NT2/D1 (cell line): ENCODE results near the gene OSBPL7.

Experiments
- DNase-seq: peaks from one replicate; pipeline ENCODE4 v3.0.0-alpha.2; 2011; ENCODE audit warnings: low read depth, low spot score
- H3K27me3 ChIP-seq: 2 replicates; pipeline ENCODE4 v1.6.0; 2011; ENCODE audit warnings: mild to moderate bottlenecking; ENCODE audit not compliant: insufficient read length, insufficient read depth
- H3K36me3 ChIP-seq: 2 replicates; pipeline ENCODE4 v1.6.1; 2011; ENCODE audit warnings: mild to moderate bottlenecking, low read length, mixed read lengths; ENCODE audit not compliant: insufficient read depth, insufficient read length
- H3K4me1 ChIP-seq: 2 replicates; pipeline ENCODE4 v1.5.1; 2011; ENCODE audit not compliant: insufficient read depth, insufficient read length
- H3K4me3 ChIP-seq: 2 replicates; pipeline ENCODE4 v1.5.1; 2011; ENCODE audit warnings: low read depth; ENCODE audit not compliant: insufficient read length
- H3K9ac ChIP-seq: 2 replicates; pipeline ENCODE4 v1.6.0; 2011; ENCODE audit warnings: low read depth; ENCODE audit not compliant: insufficient read length
- H3K9me3 ChIP-seq: 2 replicates; pipeline ENCODE4 v1.5.1; 2011; ENCODE audit warnings: mild to moderate bottlenecking, low read length; ENCODE audit not compliant: insufficient read depth
- SUZ12 ChIP-seq: IDR thresholded peaks from 2 replicates; pipeline ENCODE4 v1.6.1; 2011; ENCODE audit not compliant: insufficient read length, insufficient read depth; ENCODE audit errors: extremely low read depth
- YY1 ChIP-seq: IDR thresholded peaks from 2 replicates; pipeline ENCODE4 v1.6.1; 2011; ENCODE audit not compliant: insufficient read length, insufficient read depth
- ZNF274 ChIP-seq: IDR thresholded peaks from 2 replicates; pipeline ENCODE4 v1.6.1; 2011; ENCODE audit warnings: mild to moderate bottlenecking, low read depth, low read length

Gene OSBPL7

GRCh38 chr17:47864791-47865216 is 43.2 kb upstream of the OSBPL7 start:
- DNase-seq, result no peak
- H3K36me3 ChIP-seq, result no peaks in the 10 kb centered on the region
- H3K4me3 ChIP-seq, result no peak overlapping the region
- TF ChIP-seq SUZ12 (no peak), YY1 (no peak), ZNF274 (no peak)
- peaks cover 3% of the 10 kb centered on the region for H3K27me3 ChIP-seq
- H3K9ac ChIP-seq, result no peak overlapping the region
- H3K4me1 ChIP-seq, result peaks cover 4% of the 10 kb centered on the region
- no peaks in the 10 kb centered on the region; the same call in 1 of the 2 replicates for H3K9me3 ChIP-seq

DNA sequence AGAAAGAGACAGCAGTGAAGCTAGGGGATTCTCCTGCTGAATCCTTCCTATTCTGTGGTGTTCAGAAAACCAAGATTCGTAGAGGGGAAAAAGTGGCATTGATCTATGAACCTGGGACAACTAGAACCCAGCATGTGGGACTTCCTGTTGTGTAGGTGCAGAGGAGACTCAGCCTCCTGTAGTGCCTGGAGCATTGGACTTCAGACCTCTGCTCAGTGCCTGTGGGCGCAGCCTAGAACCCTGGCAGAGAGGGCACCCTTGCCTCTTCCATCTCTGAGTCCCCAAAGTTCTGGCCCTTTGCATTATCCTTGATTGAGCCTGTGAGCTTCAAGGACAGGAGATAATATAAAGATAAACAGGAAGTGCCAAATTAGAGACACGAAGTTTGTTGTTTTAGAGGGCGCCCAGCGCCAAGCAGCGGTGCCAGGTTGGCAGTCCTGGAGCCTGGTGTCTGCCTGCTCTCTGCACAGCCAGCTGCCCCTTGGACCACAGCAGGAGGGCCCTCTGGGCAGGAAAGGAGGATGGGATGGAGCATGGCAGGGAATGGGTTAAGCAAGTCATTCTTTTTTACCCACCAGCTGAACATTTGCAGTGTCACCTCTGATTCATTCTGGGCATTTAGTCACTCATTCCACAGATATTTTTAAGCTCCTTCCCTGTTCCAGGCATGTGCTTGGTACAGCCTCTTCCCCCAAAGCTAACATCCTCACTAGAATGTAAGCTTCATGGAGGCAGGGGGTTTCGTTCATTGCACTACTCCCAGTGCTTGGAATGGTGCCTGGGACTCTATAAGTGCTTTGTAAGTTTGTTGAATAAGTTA is 41.2 kb upstream of the OSBPL7 start:
- H3K9ac ChIP-seq, result no peak overlapping the region
- no peaks in the 10 kb centered on the region for H3K4me1 ChIP-seq
- no peak for TF ChIP-seq SUZ12
- TF ChIP-seq YY1, result no peak
- TF ChIP-seq ZNF274, result no peak
- no peak overlapping the region for H3K4me3 ChIP-seq
- DNase-seq, result no peak
- H3K9me3 ChIP-seq, result no peaks in the 10 kb centered on the region; the same call in 1 of the 2 replicates
- no peaks in the 10 kb centered on the region for H3K36me3 ChIP-seq
- peaks cover 6% of the 10 kb centered on the region for H3K27me3 ChIP-seq

DNA sequence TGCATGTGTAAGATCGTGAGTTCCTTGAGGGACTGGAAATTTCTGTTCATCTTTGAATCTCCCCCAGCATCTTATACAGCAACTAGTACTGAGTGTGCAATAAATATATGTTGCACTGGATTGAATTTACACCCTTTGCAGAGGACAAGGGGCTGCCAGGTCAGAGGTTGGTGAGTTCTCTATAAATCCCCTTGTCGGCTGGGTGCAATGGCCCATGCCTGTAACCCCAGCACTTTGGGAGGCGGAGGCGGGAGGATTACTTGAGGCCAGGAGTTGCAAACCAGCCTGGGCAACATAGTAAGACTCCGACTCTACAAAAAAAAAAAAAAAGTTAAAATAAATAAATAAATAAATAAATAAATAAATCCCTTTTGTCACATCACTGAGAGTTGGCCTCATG is 38.8 kb upstream of the OSBPL7 start:
- DNase-seq, result no peak
- no peaks in the 10 kb centered on the region for H3K4me1 ChIP-seq
- H3K27me3 ChIP-seq, result peaks cover 7% of the 10 kb centered on the region
- TF ChIP-seq SUZ12, result no peak
- no peak for TF ChIP-seq ZNF274
- no peak for TF ChIP-seq YY1
- H3K9ac ChIP-seq, result no peak overlapping the region
- H3K9me3 ChIP-seq, result no peaks in the 10 kb centered on the region; the same call in 1 of the 2 replicates
- H3K36me3 ChIP-seq, result no peaks in the 10 kb centered on the region
- no peak overlapping the region for H3K4me3 ChIP-seq

- no peak for DNase-seq
- no peak overlapping the region for H3K9ac ChIP-seq
- H3K27me3 ChIP-seq, result peaks cover 29% of the 10 kb centered on the region
- H3K4me1 ChIP-seq, result no peaks in the 10 kb centered on the region
- no peaks in the 10 kb centered on the region for H3K36me3 ChIP-seq
- no peak overlapping the region for H3K4me3 ChIP-seq
- no peak for TF ChIP-seq YY1
- H3K9me3 ChIP-seq, result no peaks in the 10 kb centered on the region
Measured at GRCh38 chr17:47857551-47858455, 36.2 kb upstream of the OSBPL7 start.

DNA sequence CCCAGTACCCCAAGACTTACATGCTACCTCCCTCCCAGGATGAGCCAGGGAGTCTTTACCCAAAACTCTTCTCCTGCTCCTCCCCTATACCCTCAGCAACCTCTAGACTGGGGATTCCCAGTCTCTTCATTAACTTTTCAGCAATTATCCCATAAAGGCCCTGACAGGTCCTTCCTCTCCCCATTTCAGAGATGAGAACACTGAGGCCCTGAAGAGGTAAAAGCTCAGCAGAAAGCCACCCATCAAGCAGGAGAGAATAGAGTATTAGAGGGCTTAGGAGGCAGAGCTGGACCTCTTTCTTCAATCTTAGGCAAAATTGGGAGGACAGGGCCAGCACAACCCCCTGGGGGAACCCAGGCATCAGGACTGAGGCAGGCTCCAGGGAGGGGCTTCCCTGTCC is 35.2 kb upstream of the OSBPL7 start:
- Histone ChIP-seq H3K27me3 (peaks cover 39% of the 10 kb centered on the region), H3K36me3 (no peaks in the 10 kb centered on the region), H3K9ac (no peak overlapping the region), H3K4me1 (no peaks in the 10 kb centered on the region), H3K9me3 (no peaks in the 10 kb centered on the region), H3K4me3 (no peak overlapping the region)
- DNase-seq, result no peak
- no peak for TF ChIP-seq SUZ12
- no peak for TF ChIP-seq ZNF274
- TF ChIP-seq YY1, result no peak

DNA sequence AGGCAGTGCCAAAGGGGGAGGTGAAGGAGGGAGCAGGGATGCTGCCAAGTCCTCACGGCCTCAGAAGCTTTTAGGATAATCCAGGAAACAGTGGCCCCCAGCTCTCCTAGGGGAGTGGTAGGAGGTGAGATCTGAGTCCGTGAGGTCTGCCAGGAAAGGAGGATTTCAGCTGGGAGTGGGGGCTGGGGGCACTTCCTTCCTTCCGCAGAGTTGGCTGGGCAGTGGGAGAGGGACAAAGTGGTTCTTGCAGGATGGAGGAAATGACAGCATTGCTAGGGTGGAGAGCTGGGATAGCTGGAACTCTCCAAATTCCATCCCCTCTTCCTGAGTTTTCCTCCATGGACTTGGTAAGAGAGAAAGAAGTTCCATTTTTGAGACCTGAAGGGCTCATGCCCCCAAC is 34.1 kb upstream of the OSBPL7 start:
- Histone ChIP-seq H3K27me3 (peaks cover 44% of the 10 kb centered on the region), H3K4me3 (no peak overlapping the region), H3K36me3 (no peaks in the 10 kb centered on the region), H3K9me3 (no peaks in the 10 kb centered on the region), H3K4me1 (no peaks in the 10 kb centered on the region), H3K9ac (no peak overlapping the region)
- TF ChIP-seq YY1 (no peak), ZNF274 (no peak), SUZ12 (no peak)
- DNase-seq, result no peak

GRCh38 chr17:47853616-47854015 is 32.0 kb upstream of the OSBPL7 start:
- no peak overlapping the region for H3K9ac ChIP-seq
- TF ChIP-seq SUZ12 (no peak), ZNF274 (no peak), YY1 (no peak)
- no peak for DNase-seq
- H3K36me3 ChIP-seq, result no peaks in the 10 kb centered on the region
- H3K4me3 ChIP-seq, result no peak overlapping the region
- peaks cover 63% of the 10 kb centered on the region for H3K27me3 ChIP-seq
- H3K9me3 ChIP-seq, result no peaks in the 10 kb centered on the region
- H3K4me1 ChIP-seq, result peaks cover 7% of the 10 kb centered on the region
